ENCODE data around the gene SH2B2.

GRCh38 chr7:102292813-102293798 lies 6.4 kb downstream of the SH2B2 start:
- no peak for TF ChIP-seq CTCF (IDR thresholded peaks at IDR 0.05; ENCODE audit: borderline replicate concordance, extremely low read depth, low read length, poor library complexity, severe bottlenecking)
- TF ChIP-seq EZH2 (IDR thresholded peaks at IDR 0.05; ENCODE audit: borderline replicate concordance, low read depth, low read length, severe bottlenecking) = no peak

All from DND-41 (cell line).